ENCODE results near the gene FSHB. TPM values are rescaled to one million over a fixed set of nuclear protein-coding genes. Genes with fewer than 3 reads are reported as not detected.

The FSHB gene
- total RNA-seq (2014; rRNA removed; shearing (Covaris generic)) (not detected in 2 replicates), total RNA-seq (2022) (not detected in 2 replicates), Bru-seq, nascent RNA (not detected), BruChase-seq, experiment 1, labeled RNA remaining after a 6-hour chase (not detected), BruChase-seq, experiment 2, labeled RNA remaining after a 2-hour chase (not detected)
- long read RNA-seq = 0 reads

- intact Hi-C loops (cut with micrococcal nuclease; ENCODE audit: unreplicated experiment) = no loop called here
- no peaks in the 10 kb centered on the region for H4K20me1 ChIP-seq (ENCODE audit: insufficient read depth, low read length)
- no peak within 1 kb of the TSS for H2AFZ ChIP-seq (ENCODE audit: low read length)
- H3K27ac ChIP-seq (ENCODE audit: low read depth, low read length, poor library complexity, severe bottlenecking) = no peak within 1 kb of the TSS
- POLR2A ChIA-PET = interaction anchor here (0.8 kb wide), 1 partner anchor 92 kb away, joined by 5 read pairs; the partner anchor contains the start of gene ARL14EP
- H3K9me2 ChIP-seq (ENCODE audit: insufficient read depth, low read length) = no peaks in the 10 kb centered on the region
- H3K79me2 ChIP-seq (ENCODE audit: insufficient read depth, low read depth, low read length) = no peaks in the 10 kb centered on the region
- H3K4me2 ChIP-seq (ENCODE audit: low read length) = no peak within 1 kb of the TSS
- no peaks in the 10 kb centered on the region for H3K9me3 ChIP-seq (ENCODE audit: low read length)
- no TSS peak for BruUV-seq (replicated peaks)
- TF ChIP-seq, protein P1, sequence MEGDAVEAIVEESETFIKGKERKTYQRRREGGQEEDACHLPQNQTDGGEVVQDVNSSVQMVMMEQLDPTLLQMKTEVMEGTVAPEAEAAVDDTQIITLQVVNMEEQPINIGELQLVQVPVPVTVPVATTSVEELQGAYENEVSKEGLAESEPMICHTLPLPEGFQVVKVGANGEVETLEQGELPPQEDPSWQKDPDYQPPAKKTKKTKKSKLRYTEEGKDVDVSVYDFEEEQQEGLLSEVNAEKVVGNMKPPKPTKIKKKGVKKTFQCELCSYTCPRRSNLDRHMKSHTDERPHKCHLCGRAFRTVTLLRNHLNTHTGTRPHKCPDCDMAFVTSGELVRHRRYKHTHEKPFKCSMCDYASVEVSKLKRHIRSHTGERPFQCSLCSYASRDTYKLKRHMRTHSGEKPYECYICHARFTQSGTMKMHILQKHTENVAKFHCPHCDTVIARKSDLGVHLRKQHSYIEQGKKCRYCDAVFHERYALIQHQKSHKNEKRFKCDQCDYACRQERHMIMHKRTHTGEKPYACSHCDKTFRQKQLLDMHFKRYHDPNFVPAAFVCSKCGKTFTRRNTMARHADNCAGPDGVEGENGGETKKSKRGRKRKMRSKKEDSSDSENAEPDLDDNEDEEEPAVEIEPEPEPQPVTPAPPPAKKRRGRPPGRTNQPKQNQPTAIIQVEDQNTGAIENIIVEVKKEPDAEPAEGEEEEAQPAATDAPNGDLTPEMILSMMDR (conservative IDR thresholded peaks at IDR 0.05; ENCODE audit: low read length) = no peak
- TF ChIP-seq EZH2phosphoT487 (IDR thresholded peaks at IDR 0.05; ENCODE audit: borderline replicate concordance, low read depth, low read length) = no peak
- CTCF ChIA-PET (ENCODE audit: unreplicated experiment) = no interaction called here
- DNase-seq (ENCODE audit: low spot score) = no peak
- no peak within 1 kb of the TSS for H3K4me3 ChIP-seq (ENCODE audit: low read depth, low read length, poor library complexity, severe bottlenecking)
- H3K36me3 ChIP-seq (ENCODE audit: insufficient read depth, low read length) = no peaks in the 10 kb centered on the region
- no peaks in the 10 kb centered on the region for H3K4me1 ChIP-seq (ENCODE audit: insufficient read depth, low read length, poor library complexity, severe bottlenecking)
These were observed at the start of gene FSHB for GRCh38 chr11:30230714-30231113. Gene FSHB, plus strand, starts transcription at chr11:30231014. Its CDS starts 889 bp downstream, at chr11:30231903.

- H4K20me1 ChIP-seq (ENCODE audit: insufficient read depth, low read length) = no peaks in the 10 kb centered on the region
- DNase-seq (ENCODE audit: low spot score) = no peak
- 0 out of 2 replicates have a peak, but pooled peaks cover 6% of the 10 kb centered on the region for H3K9me2 ChIP-seq (ENCODE audit: insufficient read depth, low read length)
- no peak overlapping the region for H3K4me2 ChIP-seq (ENCODE audit: low read length)
- TF ChIP-seq, protein P1 (conservative IDR thresholded peaks at IDR 0.05; ENCODE audit: low read length) = no peak
- TF ChIP-seq EZH2phosphoT487 (IDR thresholded peaks at IDR 0.05; ENCODE audit: borderline replicate concordance, low read depth, low read length) = no peak
- intact Hi-C loops (cut with micrococcal nuclease; ENCODE audit: unreplicated experiment) = no loop called here
- no peaks in the 10 kb centered on the region for H3K36me3 ChIP-seq (ENCODE audit: insufficient read depth, low read length)
- no peak overlapping the region for H3K4me3 ChIP-seq (ENCODE audit: low read depth, low read length, poor library complexity, severe bottlenecking)
- no peaks in the 10 kb centered on the region for H3K4me1 ChIP-seq (ENCODE audit: insufficient read depth, low read length, poor library complexity, severe bottlenecking)
- ChIA-PET CTCF (ENCODE audit: unreplicated experiment) (no interaction called here), POLR2A (no interaction called here)
- H3K9me3 ChIP-seq (ENCODE audit: low read length) = no peaks in the 10 kb centered on the region
- no TSS peak for BruUV-seq (replicated peaks)
- H2AFZ ChIP-seq (ENCODE audit: low read length) = no peak overlapping the region
- no peaks in the 10 kb centered on the region for H3K79me2 ChIP-seq (ENCODE audit: insufficient read depth, low read depth, low read length)
- no peak overlapping the region for H3K27ac ChIP-seq (ENCODE audit: low read depth, low read length, poor library complexity, severe bottlenecking)
These were observed 44.1 kb upstream of the FSHB start for GRCh38 chr11:30186748-30187147.

DNA sequence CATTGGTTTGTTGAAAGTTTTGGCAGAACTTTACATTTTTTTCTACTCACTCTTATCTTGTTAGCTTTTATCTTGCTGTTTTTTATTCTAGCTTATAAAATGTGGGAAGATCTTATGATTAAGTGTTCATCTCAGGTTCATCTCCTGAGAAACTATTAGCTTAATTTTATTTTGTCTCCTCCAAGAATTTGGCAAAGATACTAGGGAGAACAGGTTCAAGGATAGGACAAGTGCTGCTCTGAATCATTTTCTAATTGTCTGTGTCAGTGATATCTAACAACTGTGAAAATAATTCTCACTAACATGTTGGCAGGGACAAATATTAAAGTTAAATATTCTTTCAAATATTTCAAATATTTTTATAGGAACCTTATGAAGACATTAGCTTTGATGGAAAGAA is 38.2 kb upstream of the FSHB start:
- no peak for TF ChIP-seq EZH2phosphoT487 (IDR thresholded peaks at IDR 0.05; ENCODE audit: borderline replicate concordance, low read depth, low read length)
- TF ChIP-seq, protein P1 (conservative IDR thresholded peaks at IDR 0.05; ENCODE audit: low read length) = no peak
- ChIA-PET CTCF (ENCODE audit: unreplicated experiment) (no interaction called here), POLR2A (interaction anchor here (0.5 to 2.0 kb wide), 6 partner anchors 9 to 1162 kb away, joined by 3 to 5 read pairs (median 3); no protein-coding TSS in a partner anchor)
- H4K20me1 ChIP-seq (ENCODE audit: insufficient read depth, low read length) = no peaks in the 10 kb centered on the region
- no peaks in the 10 kb centered on the region for H3K9me3 ChIP-seq (ENCODE audit: low read length)
- no TSS peak for BruUV-seq (replicated peaks)
- no peak overlapping the region for H3K27ac ChIP-seq (ENCODE audit: low read depth, low read length, poor library complexity, severe bottlenecking)
- H3K4me2 ChIP-seq (ENCODE audit: low read length) = no peak overlapping the region
- no peak overlapping the region for H3K4me3 ChIP-seq (ENCODE audit: low read depth, low read length, poor library complexity, severe bottlenecking)
- no peak for DNase-seq (ENCODE audit: low spot score)
- H3K79me2 ChIP-seq (ENCODE audit: insufficient read depth, low read depth, low read length) = no peaks in the 10 kb centered on the region
- no peaks in the 10 kb centered on the region for H3K4me1 ChIP-seq (ENCODE audit: insufficient read depth, low read length, poor library complexity, severe bottlenecking)
- no peaks in the 10 kb centered on the region for H3K9me2 ChIP-seq (ENCODE audit: insufficient read depth, low read length)
- no peak overlapping the region for H2AFZ ChIP-seq (ENCODE audit: low read length)
- H3K36me3 ChIP-seq (ENCODE audit: insufficient read depth, low read length) = no peaks in the 10 kb centered on the region
- intact Hi-C loops (cut with micrococcal nuclease; ENCODE audit: unreplicated experiment) = no loop called here
